ENCODE results near the gene PLCL2.

DNA sequence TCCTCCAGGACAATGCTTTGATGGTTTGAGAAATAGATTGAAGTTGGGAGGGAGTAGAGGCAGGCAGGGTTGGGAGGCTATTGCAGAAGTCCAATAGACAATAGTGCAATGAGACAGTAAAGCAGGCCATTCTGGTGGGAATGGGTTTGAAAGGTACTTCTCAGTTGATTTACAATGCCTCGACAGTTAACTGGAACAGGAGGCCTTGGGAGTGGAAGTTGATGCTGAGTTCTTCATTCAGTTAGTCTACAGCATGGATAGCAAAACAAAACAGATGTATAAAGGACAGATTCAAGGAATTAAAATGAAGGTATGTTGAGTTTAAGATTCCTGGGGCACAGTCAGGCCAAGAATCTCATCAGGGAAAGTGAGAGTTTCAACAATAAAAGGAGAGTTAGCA, 6.8 kb upstream of the PLCL2 start:
- TF ChIP-seq POLR2AphosphoS5 (IDR thresholded peaks at IDR 0.05; ENCODE audit: borderline replicate concordance, low read depth, low read length) (no peak), FOXP2 (optimal IDR thresholded peaks at IDR 0.05; ENCODE audit: control extremely low read depth, extremely low read length, insufficient read depth) (no peak)

All from SK-N-MC (cell line).